GM18870 (cell line): ENCODE results near the gene ITPRIP.
A peak's percentile ranks its signal among the peaks of the same experiment; 100 is the strongest.

Source experiments
- ATAC-seq: cut with Tn5 transposase; IDR thresholded peaks from one replicate; pipeline ENCODE4 v1.9.1; 2021; ENCODE audit warnings: moderate library complexity; ENCODE audit not compliant: unreplicated experiment

The ITPRIP gene

DNA sequence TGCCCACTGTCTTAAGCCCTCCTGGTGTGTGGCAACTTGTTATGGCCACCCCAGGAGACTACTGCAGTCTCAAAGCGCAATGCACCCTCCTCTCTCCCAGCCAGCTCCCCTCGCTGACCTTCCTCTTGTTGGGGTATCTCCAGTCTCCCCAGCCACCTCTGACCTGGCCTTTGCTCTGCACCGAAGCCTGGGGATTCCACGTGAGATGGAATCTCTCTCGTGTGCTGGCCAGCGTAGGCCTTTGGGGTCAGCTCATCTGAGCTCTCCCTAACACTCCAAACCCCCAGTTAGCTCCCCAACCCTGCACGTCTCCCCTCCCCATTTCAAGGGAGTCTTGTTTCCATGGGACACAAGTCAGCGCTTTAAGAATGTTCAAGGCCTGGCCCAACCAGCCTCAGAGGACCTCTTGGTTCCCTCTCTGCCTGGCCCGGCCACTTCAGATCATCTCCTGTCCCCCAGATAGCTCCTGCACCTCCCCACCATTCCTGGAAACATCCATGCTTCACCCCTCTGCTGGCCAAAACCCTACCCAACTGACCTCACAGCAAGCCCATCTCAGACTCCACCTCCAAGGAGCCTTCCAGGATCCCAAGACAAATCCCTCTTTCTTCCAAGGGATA is 11.2 kb downstream of the ITPRIP start:
- no peak for ATAC-seq

DNA sequence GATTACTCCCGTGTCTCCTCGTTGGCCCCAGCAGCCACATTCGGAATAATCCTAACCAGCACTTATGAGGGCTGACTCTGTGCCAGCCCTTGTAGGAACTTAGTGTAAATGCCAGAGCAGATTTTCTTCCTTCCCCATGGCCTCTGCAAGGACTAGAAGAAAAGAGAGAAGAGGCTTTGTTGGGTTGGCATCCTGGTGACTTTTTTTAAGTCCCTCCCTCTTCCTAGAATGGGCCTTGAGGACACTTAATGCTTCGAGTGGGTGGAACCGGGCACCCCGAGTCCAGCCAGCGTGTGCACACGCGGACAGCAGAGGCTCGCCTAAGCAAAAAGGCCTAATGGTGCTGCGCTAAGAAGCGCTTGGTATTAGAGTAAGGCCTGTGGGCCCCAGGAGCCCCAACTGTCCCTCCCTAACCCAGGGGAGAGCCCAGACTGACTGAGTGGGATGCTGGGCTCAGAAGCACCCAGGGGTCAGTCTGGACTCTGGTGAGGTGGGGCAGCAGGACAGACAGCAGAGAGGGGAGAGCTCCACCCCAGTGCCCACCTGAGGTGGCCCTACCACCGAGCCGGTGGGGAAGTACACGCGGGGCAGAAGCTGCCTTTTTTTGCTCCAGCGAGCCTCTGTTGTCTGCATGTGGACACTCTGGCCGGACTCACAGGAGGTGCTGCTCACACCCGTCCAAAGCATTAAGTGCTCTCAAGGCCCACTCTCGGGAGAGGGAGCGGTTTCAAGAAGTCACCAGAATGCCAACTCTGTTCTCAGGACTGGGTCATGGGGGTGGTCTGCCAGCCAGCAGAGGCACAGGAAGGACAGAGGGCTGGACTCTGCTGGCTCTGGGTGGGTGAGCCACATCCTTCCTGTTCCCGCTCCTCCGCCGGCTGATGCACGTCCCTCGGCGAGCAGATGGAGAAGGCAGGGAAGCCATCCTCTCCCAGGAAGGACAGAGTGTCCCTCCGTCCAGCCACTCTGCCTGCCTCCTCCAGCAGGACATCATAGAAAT is 12.5 kb downstream of the ITPRIP start:
- ATAC-seq = no peak

DNA sequence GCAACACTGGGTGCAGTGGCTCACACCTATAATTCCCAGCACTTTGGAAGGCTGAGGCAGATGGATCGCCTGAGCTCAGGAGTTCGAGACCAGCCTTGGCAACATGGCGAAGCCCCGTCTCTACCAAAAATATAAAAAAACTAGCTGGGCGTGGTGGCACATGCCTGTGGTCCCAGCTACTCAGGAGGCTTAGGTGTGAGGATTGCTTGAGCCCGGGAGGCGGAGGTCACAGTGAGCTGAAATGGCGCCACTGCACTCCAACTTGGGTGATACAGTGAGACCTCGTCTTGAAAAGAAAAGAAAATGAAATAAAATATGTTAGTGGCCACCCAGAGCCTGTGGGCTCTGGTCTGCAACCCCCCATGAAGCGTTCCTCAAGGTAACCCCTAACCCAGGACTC is 13.3 kb downstream of the ITPRIP start:
- ATAC-seq = no peak

DNA sequence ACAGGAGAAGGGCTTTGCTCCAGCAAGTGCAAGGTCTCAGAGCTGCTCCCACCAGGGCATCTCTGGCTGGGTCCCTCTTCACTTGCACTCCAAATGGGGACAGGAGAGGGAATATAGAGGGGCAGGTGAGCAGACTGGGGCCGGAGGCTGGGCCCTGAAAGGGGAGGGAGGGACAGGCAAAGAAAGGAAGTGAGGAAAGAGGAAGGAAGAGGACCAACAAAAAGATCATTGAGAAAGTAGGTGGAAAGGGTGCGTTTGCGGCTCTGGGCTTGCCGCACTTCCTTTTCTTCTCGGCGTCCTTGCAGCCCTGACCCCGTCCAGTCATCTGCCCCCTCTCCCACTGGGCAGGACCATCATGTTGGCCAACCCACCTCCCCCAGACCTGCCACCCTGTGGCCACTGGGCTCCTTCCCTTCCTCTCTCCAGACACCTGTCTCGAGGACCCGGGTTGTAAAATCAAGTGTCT is 14.0 kb downstream of the ITPRIP start:
- no peak for ATAC-seq

DNA sequence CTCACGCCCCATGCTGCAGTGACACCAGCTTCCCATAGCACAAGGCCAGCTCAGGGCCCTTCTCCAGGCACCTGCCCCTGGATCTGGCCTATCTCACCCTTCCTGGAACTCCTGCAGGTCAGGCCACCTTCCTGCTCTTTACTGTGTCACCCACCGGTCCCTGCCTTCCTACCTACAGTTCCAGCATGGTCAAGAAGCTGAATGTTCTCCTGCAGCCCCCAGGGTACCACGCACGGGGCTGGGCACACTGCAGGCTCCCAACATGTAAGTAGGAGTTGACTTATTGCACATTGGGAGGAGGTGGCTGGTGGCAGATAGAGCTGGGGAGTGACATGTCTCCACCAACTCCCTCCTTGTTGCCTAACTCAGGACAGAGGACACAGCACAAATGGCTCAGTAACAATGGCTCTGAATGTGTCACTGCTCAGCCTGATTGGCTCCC is 14.5 kb downstream of the ITPRIP start:
- ATAC-seq = no peak

DNA sequence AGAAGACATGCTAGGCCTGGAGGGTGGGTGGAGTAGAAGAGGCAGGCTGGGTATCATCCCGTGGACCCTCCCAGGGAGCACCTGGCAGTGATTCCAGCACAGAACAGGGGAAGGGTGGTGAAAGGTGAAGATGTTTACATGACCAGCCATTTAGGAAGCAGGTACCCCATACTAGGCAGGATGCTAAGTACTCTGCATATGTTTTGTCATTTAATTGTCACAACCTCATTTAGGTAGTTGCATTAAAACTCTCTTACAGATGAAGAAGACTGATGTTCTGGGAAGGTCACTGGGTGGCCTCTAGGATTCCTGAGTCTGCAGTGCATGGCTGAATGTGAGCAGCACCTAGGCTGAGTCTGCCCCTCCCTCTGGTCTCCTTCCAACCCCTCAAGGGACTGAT is 15.2 kb downstream of the ITPRIP start:
- ATAC-seq = no peak

DNA sequence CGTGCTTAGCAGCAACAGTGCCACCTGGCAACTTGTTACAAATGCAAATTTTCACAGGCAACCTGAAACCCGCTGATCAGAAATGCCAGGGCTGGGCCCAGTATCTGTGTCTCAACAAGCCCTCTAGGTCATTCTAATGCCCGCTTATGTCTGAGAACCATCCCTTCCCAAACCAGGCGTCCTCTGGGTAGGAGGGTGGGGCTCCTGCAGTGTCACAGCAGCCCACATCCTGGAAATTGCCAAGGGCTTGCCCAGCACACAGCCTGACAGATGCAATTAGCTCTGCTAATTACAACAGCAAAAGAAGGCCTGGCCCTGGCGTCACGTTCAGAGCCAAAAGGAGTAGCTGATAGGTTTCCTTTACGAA is 15.9 kb downstream of the ITPRIP start:
- ATAC-seq = peak; percentile 60

DNA sequence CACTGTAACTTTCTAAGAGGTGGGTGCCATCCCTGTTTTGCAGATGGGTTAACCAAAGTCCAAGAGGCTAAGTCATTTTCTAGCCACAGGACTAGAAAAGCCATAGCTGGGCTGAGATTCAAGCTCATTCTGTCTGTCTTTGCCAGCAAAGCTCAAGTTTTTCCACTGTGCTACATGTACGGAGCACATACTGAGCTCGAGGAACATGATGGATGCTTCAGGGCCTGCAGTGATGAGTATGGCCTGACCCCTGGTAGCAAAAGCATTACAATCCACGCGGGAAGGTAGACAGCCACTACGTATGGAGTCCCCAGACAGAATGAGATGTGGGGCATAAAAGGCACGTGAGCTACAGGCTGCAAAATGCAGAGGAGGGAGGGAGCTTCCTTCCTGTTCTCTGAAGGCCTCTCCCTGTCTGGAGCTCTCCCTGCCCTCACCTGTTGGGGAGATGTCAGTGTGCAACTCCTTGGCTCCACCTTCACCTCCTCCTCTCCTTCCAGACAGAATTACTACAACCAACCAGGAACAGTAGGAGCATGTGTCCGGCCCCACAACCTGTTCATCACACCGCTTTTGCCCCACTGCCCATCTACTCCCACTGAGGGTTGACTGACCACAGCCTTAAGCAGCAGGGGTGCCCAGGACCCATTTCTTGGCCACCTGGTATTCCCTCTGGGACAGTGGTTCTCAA is 16.4 kb downstream of the ITPRIP start:
- ATAC-seq = no peak

DNA sequence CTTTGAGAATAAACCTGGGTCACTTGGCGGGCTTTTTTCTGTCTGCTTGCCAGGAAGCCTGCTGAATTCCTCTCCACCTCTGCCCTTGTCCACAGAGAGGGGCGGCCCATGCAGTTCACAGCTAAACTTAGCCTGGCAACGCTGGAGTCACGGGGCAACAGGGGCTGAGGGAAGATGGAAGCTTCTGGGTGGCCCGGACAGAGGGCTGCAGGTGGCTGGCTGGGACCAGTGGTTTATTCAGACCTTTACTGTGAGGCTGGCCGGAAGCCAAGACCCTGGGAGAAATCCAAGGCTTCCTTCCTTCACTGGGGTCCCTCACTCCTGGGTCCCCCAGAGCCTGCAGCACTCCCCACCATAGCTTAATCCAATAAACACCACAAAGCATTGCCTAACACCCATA is 17.0 kb downstream of the ITPRIP start:
- ATAC-seq = no peak

DNA sequence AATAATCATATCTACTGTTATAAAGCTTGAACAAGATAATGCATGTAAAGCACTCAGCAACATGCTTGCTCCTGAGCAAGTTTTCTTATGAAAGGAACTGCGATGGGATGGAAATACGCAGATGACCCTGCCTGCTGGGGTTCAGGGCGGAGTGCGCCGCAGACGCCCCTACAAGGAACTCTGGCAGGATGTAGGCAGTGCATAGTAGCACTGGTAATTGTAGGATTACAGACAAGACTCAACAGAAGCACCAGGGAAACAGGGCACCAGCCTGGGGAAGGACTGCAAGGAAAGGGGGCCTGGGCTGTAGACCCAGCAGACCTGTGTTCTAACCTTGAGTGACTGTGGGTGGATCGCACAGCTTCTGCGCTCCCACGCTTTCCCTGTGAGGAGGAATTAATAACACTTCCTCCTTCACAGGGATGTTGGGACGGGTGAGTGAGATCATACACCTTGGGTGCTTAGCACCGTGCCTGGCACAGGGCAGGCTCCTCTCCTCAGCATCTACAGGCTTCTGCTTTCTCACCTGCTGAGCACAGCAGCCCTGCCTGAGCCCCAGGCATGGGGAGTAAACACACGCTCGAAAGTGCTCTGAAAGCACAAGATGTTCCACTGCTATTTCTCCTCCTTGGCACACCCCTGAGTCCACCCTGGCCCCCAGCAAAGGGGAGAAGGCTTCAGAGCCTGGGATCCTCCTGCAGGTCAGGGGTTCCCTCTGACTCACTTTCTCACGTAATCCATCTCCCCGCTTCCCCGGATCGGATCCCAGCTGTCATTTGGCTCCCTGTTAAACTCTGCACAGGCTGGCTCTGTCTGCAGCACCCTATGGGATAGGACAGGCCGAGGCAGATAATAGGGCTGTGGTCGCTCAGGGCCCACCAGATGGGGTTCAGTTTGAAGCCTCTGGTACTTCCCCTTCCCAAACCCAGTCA is 19.2 kb downstream of the ITPRIP start:
- no peak for ATAC-seq

DNA sequence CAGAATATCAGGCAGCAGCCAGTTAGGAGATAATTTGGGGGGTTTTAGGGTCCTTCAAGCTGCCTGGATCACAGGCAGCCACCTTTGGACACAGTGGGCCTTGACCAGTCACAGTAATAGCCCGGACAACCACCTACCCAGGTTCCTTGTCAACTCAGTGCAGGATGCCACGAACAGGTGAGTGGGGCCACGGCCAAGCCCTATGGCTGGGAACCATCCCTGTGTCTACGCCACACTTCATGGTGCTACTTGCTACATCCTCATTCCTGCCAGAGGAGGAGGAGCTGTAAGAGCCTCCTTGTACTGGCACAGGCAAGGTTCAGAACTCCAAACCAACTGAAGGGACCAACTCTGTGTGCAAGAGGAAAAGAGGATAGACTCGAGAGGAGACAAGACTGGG is 19.9 kb downstream of the ITPRIP start:
- ATAC-seq = no peak

DNA sequence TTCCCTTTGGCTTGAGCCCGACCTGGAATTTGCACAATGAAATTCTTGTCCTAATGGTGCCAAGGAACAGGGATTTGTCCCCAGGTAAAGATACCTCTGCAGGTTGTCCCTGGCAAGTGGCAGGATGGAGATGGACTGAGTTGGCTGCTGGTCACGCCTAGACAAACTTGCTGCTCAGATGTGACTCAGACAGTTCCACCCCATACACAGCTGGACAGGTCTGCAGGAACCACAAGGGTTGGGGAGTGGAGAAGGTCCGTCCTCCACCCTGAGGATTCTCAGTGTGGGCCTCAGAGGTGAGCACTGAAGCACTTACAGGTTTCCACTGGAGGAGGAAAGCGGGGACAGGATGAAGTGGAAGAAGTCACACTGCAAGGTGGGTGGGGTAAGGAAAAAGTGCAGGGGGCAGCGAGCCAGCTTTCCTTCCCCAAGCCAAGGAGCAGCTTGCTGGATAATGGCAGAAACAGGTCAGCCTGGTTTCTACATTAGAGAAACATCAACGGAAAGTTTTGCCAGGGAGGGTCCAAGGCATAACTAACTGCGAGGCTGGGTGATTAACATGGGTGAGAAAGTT is 20.5 kb downstream of the ITPRIP start:
- ATAC-seq = peak; percentile 38

DNA sequence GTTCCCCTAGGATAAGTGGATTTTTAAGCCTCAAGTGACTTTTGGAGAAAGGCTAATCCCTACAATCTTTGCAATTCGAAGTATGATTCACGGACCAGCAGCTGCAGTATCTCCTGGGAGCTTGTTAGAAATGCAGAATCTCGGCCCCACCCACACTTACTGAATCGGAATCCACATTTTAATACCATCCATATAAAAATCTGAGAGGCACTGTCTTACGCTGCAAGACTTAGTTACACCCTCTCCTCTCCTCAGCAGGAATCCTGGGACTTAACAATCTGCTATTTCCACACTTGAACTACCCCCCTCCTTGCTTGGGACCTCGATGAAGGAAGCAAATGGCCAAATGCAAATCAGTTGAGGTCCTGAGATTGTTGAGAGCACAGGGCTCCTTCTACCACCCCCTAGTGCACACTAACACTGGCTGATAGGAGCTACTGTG is 21.0 kb downstream of the ITPRIP start:
- no peak for ATAC-seq

DNA sequence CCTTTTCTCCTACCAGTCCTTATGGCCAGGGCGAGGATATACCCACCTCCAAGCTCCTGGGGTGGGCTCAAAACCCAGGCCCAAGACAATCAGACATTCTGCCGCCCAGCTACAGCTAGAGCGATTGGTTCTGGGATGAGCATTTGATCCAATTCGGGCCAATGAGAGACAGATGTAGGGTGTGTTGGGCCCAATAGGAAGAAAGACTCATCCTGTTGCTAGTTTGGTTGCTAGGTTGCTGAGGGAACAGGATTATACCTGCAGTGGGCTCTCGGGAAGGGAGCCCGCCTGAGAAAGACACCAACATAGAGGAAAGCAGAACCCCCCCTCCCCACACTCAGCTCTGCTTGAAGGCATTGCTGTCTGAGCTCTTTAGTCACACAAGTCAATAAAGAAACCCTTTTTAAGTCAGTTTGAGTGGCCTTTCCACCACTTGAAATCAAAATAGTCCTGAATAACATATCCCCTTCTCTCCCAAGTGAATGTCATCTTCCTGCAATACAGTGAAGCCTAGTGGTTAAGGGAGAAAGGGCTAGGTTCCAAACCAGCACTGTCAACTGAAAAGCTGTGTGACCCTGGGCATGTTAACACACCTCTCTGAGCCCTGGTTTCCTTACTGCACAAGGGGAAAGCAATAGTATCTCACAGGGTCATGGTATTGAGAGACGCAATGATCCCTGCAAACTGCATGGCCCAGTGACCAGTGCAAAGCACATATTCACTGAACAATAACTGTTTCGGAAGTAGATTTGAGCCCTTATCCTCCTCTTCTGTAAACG is 21.8 kb downstream of the ITPRIP start:
- no peak for ATAC-seq

DNA sequence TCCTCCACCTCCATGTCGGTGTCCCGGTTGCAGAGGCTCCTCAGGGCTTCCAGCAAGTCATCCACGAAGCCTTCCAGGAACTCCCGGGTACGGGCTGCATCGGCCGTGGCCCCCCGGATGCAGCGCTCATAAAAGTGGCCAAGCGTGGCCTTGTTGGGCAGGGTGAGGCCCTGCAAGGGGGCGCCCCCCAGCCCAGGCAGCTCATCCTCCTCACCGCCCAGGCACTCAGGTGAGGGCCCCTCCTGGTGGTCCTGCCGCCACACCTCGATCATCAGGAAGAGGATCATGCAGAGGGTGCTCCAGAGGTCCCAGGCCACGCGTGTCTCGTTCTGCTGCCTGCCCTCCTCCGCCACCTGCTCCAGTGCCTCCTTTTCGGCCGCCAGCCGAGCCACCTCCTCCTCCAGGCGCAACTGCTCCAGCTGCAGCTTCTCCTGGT is 22.8 kb downstream of the ITPRIP start:
- ATAC-seq = no peak

DNA sequence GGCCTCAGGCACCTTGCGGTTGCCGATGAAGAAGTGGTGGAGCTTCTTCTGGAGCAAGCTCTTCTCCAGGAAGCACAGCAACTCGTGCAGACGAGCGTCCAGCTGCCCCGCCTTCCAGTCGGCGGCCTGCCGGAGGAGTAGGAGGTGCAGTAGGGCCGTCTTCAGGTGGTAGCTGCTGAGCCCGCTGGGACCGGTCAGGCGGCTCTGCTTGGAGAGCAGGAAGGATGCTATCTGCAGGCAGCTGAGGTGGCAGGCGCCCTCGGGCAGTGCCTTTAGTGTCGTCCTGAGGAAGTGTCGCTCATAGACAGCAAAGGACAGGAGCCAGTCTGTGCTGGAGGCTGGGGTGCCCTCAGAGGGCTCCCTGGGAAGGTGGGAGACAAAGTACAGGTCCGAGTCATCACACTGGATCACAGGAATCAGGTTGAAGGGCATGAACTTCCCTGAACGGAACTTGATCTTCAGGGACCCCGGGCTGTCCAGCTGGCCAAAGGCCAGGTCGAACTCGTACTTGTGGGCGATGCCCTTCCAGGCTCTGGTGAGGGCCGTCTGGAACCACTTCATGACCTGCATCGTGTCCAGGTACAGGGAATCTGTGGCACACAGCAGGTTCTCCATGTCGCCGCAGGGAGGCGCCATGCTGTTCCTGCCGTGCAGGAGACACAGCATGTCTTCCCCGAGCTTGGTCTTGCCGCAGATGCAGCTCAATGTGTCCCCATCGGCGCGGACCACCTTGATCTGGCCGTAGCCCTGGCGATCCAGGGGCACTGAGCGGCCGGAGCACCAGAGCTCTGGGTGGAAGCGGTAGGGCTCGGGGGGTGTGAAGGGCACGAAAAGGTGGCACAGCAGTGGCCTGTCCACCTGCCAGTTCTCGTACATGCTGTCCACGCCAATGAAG is 23.4 kb downstream of the ITPRIP start:
- no peak for ATAC-seq

DNA sequence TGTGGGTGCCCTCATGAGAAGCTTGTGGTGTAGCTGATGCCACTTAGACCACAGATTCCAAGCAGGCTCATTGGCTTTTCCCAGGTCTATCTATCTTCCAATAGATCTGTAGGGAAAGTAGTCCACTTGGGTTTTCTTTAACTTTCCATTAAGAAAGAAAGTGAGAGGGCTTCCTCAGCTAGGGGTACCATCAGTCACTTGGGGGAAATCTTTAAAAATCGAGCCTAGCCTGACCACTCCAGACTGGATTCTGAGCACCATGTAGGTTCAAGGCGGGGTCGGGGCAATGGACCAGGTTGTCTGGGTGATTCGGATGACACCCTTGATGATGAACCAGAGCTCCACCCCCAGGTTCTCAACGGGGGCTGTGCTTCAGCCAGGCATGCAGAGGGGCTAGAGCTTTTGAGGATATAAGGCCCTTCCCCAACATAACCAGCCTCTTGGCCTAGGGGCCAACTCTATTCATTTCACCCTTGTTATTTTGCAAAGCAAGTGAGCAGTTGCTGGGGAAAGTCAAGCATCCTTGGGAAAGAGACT is 27.0 kb downstream of the ITPRIP start:
- no peak for ATAC-seq
